ENCODE results near the gene WAPL. TPM values are rescaled to one million over a fixed set of nuclear protein-coding genes. Genes with fewer than 3 reads are reported as not detected.

The WAPL gene
- total and polyA plus RNA-seq, 9 of the 15 experiments (the other 6 are each of a cell fraction or from before 2014, with no cell fraction given), result 14.3 to 36.4 (median 25.3) TPM

DNA sequence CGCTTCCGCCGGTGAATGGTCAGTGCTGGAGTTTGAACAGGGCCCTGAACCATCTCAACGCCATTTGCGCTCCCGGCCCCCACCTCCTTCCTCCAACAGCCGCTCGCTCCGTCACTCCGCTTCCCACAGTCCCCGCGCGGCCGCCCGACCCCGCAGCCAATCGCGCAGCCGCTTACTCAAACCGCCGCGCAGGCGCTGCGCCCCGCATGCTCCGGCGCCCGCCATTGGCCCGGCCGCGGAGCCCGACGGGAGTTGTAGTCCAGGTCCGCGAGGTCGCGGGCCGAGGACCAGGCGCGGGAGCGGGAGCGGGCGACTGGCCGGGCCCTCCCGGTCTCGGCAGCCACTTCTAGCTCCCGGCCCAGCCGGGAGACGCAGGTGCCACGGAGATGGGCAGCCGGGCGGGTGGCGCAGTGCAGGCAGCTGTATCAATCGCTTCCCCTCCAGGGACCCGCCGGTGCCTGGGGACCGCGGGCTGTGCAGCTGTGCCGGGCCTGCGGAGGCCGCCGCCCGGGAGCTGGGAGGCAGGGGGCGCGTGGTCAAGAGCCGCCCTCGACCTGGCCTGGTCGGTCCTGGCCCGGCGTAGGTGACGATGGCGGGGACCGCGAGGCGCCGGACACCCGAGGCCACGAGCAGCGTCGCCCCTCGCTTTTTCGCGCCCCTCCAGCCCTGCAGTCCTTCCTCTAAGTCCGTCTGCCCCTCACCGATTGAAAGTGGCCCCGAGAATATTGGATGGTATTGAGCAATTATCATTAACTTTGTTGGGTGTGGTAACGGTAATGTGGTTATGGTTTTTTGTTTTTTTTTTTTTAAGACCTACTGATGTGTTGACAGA lies at the start of gene WAPL (continued):
- TF ChIP-seq NR4A1 (CRISPR knock-in tag; IDR thresholded peaks at IDR 0.05) (no peak), NR4A1 (tag; IDR thresholded peaks at IDR 0.05) (no peak), FOXA1 (IDR thresholded peaks at IDR 0.05; ENCODE audit: borderline replicate concordance) (no peak), TCF7L2 (IDR thresholded peaks at IDR 0.05; ENCODE audit: low read depth, low read length) (no peak), TAF1 (IDR thresholded peaks at IDR 0.05; ENCODE audit: control insufficient read depth, extremely low read depth, insufficient read depth, low read length, severe bottlenecking) (peak; percentile 31), NEUROD1 (IDR thresholded peaks at IDR 0.05; ENCODE audit: borderline replicate concordance, low read depth, low read length, partially characterized antibody) (peak; percentile 61), KDM4B (IDR thresholded peaks at IDR 0.05; ENCODE audit: borderline replicate concordance in 2 of 2, low read depth in 1 of 2) (no peak; a peak in 1 of 4 replicates), ZNF143 (CRISPR knock-in tag; IDR thresholded peaks at IDR 0.05) (peak; percentile 91), SNRNP70 (optimal IDR thresholded peaks at IDR 0.05; ENCODE audit: low read depth, low read length) (no peak), ZNF184 (CRISPR knock-in tag; IDR thresholded peaks at IDR 0.05) (no peak), ZNF347 (CRISPR knock-in tag; IDR thresholded peaks at IDR 0.05; ENCODE audit: low read depth) (no peak), TAF15 (IDR thresholded peaks at IDR 0.05; ENCODE audit: low read depth, low read length) (no peak), MEF2D (tag; conservative IDR thresholded peaks at IDR 0.05; ENCODE audit: low read depth) (no peak), RBFOX2 (IDR thresholded peaks at IDR 0.05; ENCODE audit: low read depth, low read length) (peak; percentile 89), ZNF175 (CRISPR knock-in tag; IDR thresholded peaks at IDR 0.05; ENCODE audit: low read depth) (no peak), BRCA1 (IDR thresholded peaks at IDR 0.05) (no peak), BRCA1 (CRISPR knock-in tag; IDR thresholded peaks at IDR 0.05) (no peak), MCM5 (IDR thresholded peaks at IDR 0.05; ENCODE audit: low read depth) (no peak), NCOA2 (IDR thresholded peaks at IDR 0.05; ENCODE audit: partially characterized antibody in 2 of 2) (no peak), SP2 (IDR thresholded peaks at IDR 0.05; ENCODE audit: extremely low read depth, low read depth, low read length, poor library complexity, severe bottlenecking) (no peak), FOXP1 (CRISPR knock-in tag; IDR thresholded peaks at IDR 0.05) (no peak), ZNF232 (CRISPR knock-in tag; IDR thresholded peaks at IDR 0.05) (no peak), MYNN (IDR thresholded peaks at IDR 0.05) (no peak), MYNN (CRISPR knock-in tag; IDR thresholded peaks at IDR 0.05) (no peak), ZFPM2 (CRISPR knock-in tag; IDR thresholded peaks at IDR 0.05) (no peak), HNRNPUL1 (IDR thresholded peaks at IDR 0.05; ENCODE audit: low read length) (no peak), MECOM (CRISPR knock-in tag; IDR thresholded peaks at IDR 0.05) (no peak)
- TF ChIP-seq, protein P1, sequence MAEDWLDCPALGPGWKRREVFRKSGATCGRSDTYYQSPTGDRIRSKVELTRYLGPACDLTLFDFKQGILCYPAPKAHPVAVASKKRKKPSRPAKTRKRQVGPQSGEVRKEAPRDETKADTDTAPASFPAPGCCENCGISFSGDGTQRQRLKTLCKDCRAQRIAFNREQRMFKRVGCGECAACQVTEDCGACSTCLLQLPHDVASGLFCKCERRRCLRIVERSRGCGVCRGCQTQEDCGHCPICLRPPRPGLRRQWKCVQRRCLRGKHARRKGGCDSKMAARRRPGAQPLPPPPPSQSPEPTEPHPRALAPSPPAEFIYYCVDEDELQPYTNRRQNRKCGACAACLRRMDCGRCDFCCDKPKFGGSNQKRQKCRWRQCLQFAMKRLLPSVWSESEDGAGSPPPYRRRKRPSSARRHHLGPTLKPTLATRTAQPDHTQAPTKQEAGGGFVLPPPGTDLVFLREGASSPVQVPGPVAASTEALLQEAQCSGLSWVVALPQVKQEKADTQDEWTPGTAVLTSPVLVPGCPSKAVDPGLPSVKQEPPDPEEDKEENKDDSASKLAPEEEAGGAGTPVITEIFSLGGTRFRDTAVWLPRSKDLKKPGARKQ (CRISPR knock-in tag; IDR thresholded peaks at IDR 0.05), result no peak
- TF ChIP-seq, protein P2, sequence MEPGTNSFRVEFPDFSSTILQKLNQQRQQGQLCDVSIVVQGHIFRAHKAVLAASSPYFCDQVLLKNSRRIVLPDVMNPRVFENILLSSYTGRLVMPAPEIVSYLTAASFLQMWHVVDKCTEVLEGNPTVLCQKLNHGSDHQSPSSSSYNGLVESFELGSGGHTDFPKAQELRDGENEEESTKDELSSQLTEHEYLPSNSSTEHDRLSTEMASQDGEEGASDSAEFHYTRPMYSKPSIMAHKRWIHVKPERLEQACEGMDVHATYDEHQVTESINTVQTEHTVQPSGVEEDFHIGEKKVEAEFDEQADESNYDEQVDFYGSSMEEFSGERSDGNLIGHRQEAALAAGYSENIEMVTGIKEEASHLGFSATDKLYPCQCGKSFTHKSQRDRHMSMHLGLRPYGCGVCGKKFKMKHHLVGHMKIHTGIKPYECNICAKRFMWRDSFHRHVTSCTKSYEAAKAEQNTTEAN (CRISPR knock-in tag; IDR thresholded peaks at IDR 0.05), result no peak

Measured in K562 (cell line).